DMS53 (cell line): ENCODE data around the gene CDC42EP4.

Experiments used
- DNase-seq: peaks from one replicate; lab custom pipeline; 2025; lab: John Stamatoyannopoulos, UW

CDC42EP4 gene

GRCh38 chr17:73300392-73300791, 11.4 kb downstream of the CDC42EP4 start:
- DNase-seq: no peak

DNA sequence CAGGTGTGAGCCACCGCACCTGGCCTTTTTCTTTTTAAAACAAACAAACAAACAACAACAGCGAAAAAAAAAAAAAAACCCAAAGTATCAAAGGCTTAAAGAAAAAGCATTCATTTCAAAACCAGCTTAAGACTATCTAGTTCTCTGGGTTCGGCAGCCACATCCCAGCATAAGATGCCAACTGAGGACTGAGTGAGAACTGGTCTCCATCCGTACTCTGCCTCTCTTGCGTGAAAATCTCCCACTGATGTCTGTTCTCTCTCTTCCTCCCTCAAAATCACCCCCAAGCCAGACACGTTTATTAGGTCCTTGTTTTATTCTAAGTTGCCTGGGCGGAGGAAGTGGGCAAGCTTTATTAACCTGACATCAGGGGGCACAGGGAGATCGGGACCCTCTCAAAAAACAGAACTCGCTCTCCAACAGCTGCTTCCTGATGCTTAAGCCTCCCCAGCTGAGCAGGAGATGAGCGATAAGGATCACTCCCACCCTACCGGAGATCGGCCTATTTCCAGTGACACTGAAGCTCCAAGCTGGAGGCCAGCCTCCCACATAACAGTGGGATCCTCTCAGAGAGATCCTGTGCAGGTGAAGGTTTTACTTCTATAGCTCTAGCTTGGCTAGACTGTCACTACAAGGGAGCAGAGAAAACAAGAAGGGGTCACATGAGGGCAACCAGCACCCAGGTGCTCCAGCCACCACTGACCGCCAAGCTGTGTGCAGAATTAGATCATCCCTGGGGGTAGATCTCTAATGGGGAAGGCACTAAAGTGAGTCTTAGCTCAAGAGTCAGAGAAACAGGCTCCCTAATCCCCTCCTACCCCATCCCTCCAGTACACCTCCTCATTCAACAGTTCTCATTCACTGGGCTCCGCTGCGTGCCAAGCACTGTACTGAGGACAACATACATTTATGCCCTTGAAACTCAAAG, 13.6 kb downstream of the CDC42EP4 start:
- DNase-seq: no peak

GRCh38 chr17:73293480-73293911, 18.3 kb downstream of the CDC42EP4 start:
- no peak for DNase-seq

- DNase-seq: no peak
Measured at GRCh38 chr17:73293031-73293430, 18.8 kb downstream of the CDC42EP4 start.

GRCh38 chr17:73292031-73292531, 19.7 kb downstream of the CDC42EP4 start:
- no peak for DNase-seq

- no peak for DNase-seq
Measured at GRCh38 chr17:73291260-73291801, 20.5 kb downstream of the CDC42EP4 start.

GRCh38 chr17:73290399-73291259, 21.2 kb downstream of the CDC42EP4 start:
- DNase-seq: no peak

DNA sequence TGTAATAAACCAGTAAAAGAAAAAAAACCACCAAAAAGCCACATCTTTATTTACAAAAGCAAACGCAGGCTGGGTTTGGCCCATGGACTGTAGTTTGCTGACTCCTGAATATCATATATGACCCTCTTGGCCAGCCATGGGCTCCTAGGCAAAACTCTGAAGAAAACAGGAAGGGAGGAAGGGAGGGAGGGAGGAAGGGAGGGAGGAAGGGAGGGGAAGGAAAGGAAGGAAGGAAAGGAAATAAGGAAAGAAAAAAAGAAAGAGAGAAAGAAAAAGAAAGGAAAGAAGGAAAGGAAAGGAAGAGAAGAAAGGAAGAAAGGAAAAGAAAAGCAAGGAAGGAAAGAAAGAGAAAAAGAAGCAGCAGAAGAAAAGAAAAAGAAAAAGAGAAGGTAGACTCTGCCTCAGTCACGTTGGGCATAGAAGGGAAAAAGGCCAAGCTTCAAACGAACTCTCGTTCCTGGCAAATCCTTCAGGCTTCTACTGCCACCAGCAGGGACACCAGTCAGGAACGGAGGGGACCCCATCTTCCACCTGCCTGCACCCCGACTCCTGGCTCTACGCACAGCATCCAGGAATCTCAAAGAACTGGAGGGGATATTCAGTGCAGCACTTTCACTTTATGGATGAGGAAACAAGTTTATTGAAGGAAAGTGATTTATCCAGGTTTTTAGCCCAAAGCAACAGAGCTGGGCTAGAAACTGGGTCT, 22.1 kb downstream of the CDC42EP4 start:
- no peak for DNase-seq

- no peak for DNase-seq
Measured at GRCh38 chr17:73288534-73289302, 23.1 kb downstream of the CDC42EP4 start.

GRCh38 chr17:73286863-73287296, 24.9 kb downstream of the CDC42EP4 start:
- no peak for DNase-seq

DNA sequence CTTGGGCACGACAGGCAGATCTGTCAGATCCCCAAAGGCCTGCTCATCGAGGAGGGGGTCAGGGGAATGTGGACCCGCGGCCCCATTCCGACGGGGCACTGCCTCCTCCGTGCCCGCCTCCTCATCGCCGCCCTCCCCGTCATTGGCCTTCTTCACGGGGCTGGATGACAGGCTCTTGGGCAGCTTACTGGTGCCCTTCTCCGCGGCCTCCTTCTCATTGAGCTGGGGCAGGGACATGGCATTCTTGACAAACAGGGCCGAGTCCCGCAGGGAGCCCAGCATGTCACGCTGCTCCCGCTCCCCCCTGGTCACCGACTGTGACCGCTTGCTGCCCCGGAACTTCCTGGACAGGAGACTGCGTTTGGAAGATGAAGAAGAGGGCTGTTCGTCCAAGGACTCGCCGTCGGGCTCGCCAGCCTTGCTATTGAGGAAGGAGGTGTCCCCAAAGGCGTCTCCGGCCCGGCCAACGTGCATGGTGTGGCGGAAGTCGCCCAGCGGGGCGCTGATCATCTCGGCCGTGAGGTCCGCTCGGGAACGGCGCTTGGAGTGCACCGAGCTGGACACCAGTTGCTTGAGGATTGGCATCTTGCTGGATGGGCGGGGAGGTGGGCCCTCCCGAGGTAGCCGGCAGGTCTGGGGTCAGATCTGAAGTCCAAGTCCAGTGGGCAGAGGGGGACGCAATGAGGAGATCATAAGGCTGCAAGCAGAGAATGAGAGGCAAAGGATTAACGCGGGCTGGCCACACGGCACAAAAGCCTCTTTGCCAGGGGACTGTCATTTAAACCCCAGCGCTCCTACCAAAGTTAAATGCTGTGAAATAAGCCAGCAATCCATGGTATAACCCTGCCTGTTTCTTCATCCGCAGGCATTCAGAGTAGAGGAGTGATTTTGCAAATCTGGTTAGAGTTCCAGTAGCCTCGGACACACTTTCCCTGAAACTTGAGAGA, 25.6 kb downstream of the CDC42EP4 start:
- no peak for DNase-seq

DNA sequence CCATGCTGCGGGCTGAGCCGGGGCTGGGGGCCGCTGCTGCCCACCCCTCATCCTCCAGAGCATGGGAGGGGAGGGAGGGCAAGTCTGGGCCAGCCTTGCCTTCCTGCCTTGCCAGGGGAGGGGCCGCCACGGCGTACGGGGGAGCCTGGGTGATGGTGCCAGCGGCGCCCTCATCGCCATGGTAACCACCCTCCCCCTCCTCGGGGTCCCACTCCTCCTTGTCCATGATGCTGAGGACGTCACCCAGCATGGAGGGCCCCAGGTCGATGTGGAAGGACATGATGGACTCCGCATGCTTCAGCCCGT, 26.2 kb downstream of the CDC42EP4 start:
- no peak for DNase-seq

DNA sequence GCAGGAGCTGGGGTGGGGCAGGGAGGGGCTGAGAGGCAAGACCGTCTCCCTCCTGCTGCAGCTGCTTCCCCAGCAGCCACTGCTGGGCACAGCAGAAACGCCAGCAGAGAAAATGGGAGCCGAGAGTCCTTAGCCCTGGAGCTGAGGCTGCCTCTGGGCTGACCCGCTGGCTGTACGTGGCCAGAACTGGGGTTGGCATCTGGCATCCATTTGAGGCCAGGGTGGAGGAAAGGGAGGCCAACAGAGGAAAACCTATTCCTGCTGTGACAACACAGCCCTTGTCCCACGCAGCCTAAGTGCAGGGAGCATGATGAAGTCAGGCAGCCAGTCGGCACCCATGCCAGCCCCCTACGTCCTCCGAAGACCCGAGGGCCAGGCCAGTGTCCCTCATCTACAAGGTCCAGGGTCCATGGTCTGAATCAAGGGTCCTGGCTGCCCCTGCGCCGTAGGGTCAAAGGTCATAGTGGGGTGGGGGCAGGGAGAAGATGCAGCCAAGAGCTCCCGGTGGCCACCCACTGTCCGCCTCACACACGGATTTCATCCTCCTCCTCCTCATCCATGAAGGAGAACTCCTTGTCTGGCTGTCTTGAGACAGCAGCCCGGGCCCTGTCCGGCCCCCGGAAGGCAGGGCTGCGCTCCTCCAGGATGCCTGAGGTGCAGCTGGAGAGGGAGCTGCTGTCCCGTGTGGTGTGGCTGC, 26.7 kb downstream of the CDC42EP4 start:
- DNase-seq: no peak

GRCh38 chr17:73284354-73284753, 27.4 kb downstream of the CDC42EP4 start:
- DNase-seq: no peak

- DNase-seq: no peak
Measured at GRCh38 chr17:73283841-73284282, 27.9 kb downstream of the CDC42EP4 start.

- no peak for DNase-seq
Measured at GRCh38 chr17:73283250-73283649, 28.6 kb downstream of the CDC42EP4 start.

DNA sequence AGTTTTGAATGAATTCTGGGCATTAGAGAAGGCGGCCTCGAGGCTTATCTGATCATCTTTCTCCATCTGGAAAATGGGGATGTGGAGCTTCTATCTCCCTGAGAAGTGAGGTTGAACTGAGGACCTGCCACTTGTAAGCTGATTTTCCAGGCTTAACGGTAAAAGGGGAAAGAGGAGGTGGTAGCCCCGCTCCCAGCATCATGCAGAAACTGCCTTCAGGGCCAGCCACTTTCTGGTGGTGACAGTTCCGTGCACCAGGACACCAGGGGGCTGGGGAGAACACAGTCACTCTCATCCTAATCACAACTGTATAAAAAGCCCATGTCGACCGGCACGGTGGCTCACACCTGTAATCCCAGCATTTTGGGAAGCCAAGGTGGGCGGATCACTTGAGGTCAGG, 29.2 kb downstream of the CDC42EP4 start:
- no peak for DNase-seq

DNA sequence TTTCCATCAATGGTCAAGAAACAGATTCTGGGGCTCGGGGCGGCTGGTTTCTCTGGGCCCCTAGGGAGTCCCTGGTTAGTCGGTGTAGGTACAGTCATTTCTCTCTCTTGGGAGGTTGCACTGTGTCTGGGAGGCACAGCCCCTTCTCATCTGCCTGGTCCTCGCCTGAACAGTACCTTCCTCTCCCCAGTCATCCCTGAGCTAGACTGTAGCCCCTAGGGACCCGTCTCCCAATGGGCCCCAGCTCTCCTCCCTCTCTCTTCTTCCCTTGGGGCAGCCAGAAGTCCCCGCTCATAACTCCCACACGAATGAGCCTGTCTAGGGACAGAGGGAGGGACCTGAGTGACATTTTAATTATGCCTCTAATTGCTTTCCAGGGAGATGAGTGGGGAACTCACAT, 29.9 kb downstream of the CDC42EP4 start:
- no peak for DNase-seq

DNA sequence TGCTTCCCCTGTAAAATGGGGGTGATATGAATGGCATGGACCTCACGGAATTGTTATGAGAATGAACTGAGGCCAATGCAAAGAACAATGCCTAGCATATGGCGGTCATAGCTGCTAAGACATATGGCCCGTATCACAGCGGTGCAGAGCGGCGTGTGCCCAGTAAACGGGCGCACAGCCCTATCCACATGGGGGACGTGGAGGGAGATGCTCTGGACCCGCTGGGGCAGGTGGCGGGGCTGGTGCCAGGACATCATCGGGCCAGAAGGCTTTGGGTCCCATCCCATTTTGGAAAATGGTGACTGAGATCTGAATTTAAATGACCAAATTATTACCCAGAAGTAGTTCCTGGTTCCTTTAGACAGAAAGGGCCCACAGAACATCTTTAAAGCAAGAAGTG, 31.6 kb downstream of the CDC42EP4 start:
- no peak for DNase-seq
